AG09319 (cell line): ENCODE data around the gene DGAT2L6.

ENCODE experiments used
- DNase-seq: peaks from one replicate; pipeline ENCODE4 v3.0.0-alpha.2; 2010; ENCODE audit warnings: low read depth; ENCODE audit errors: extremely low read depth
- CTCF ChIP-seq: IDR thresholded peaks from 2 replicates; pipeline ENCODE4 v1.5.1; 2011; ENCODE audit warnings: low read depth, mild to moderate bottlenecking, inconsistent platforms, low read length, moderate library complexity

DGAT2L6 gene

GRCh38 chrX:70134116-70134477 is 43.2 kb upstream of the DGAT2L6 start:
- DNase-seq = no peak

DNA sequence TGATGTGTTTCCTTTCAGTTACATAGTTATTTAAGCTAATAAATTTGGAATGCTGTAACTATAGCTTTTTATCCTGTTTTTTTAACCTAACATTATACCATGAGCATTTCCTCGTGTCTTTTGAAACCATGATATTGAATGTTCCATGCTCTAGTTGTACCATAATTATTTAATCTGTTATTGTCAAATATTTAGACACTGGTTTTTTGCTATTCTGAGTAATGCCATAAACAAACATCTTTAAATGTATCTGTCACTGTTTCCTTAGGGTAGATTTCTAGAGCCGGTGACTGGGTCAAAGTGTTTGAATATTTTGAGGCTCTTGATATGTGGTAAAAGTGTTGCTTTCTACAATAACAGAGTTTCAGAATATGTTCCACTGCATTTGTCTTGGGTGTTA is 38.7 kb upstream of the DGAT2L6 start:
- DNase-seq = no peak
- TF ChIP-seq CTCF = no peak

More at GRCh38 chrX:70134116-70134477, 43.2 kb upstream of the DGAT2L6 start:
- TF ChIP-seq CTCF = no peak

GRCh38 chrX:70139736-70140135 is 37.5 kb upstream of the DGAT2L6 start:
- DNase-seq = no peak
- TF ChIP-seq CTCF = no peak

GRCh38 chrX:70141373-70141772 is 35.9 kb upstream of the DGAT2L6 start:
- DNase-seq = no peak
- no peak for TF ChIP-seq CTCF

GRCh38 chrX:70166601-70167590 is 10.4 kb upstream of the DGAT2L6 start:
- DNase-seq = no peak
- TF ChIP-seq CTCF = no peak

GRCh38 chrX:70168238-70169188 is 8.8 kb upstream of the DGAT2L6 start:
- no peak for TF ChIP-seq CTCF
- peak; percentile 8 for DNase-seq
